A549 (cell line): ENCODE results near the gene ENTR1. TPM values are rescaled to one million over a fixed set of nuclear protein-coding genes. Genes with fewer than 3 reads are reported as not detected.

ENCODE experiments used
- ATAC-seq, 2 experiments: fragments of 200-7000 bp in 1 of 2; fragments of >200 bp in 1 of 2; cut with Nextera tagmentation in 1 of 2; cut with Tn5 transposase in 1 of 2; 3 replicates each; pipeline versions ENCODE4 v1.8.0 to v1.9.1; 2018 to 2020; ENCODE audit warnings: mild to moderate bottlenecking in 1 of 2, moderate library complexity in 1 of 2
- CTCF ChIA-PET: fragments of 300-600 bp; sonication (Branson Sonifier 250); formaldehyde crosslinking; extraction: SDS; loops from one replicate; lab custom pipeline; 2021; ENCODE audit warnings: antibody characterized with exemption, inconsistent platforms; lab: Yijun Ruan, JAX
- POLR2A ChIA-PET: fragments of 350-600 bp; formaldehyde crosslinking; extraction: SDS; loops from one replicate; lab custom pipeline; 2021; ENCODE audit warnings: antibody characterized with exemption, inconsistent platforms; lab: Yijun Ruan, JAX
- DNase-seq, 2 experiments: peaks; one replicate each; pipeline versions ENCODE4 v3.0.0 to v3.0.0-alpha.2; 2011 to 2016; ENCODE audit warnings: low read depth in 1 of 2, low spot score in 1 of 2
- FAIRE-seq: peaks from 2 replicates; lab custom pipeline; 2011; peaks lifted over from hg19 to GRCh38; lab: Jason Lieb, UNC
- H3K27ac ChIP-seq, 2 experiments: fragments of >200 bp; sonication (Bioruptor Twin); formaldehyde crosslinking; 3 replicates each; pipeline ENCODE4 v1.5.1; 2016 to 2017
- H3K4me1 ChIP-seq: fragments of >200 bp; sonication (Bioruptor Twin); formaldehyde crosslinking; 3 replicates; pipeline ENCODE4 v1.6.1; 2016
- H3K4me2 ChIP-seq: fragments of >200 bp; sonication (Bioruptor Twin); formaldehyde crosslinking; 3 replicates; pipeline ENCODE4 v1.6.1; 2016
- H3K4me3 ChIP-seq: fragments of >200 bp; sonication (Bioruptor Twin); formaldehyde crosslinking; 3 replicates; pipeline ENCODE4 v1.5.1; 2016
- H3K9me3 ChIP-seq: fragments of >200 bp; sonication (Bioruptor Twin); formaldehyde crosslinking; 3 replicates; pipeline ENCODE4 v1.6.1; 2016
- ATOH8 ChIP-seq: fragments of 250-450 bp; sonication (Bioruptor Pico); IDR thresholded peaks from 2 replicates; pipeline ENCODE4 v1.5.0; 2020; ENCODE audit warnings: low read depth, mild to moderate bottlenecking, moderate library complexity
- CEBPB ChIP-seq, 2 experiments: fragments of >200 bp in 1 of 2; sonication (Bioruptor Twin) in 1 of 2; formaldehyde crosslinking in 1 of 2; IDR thresholded peaks; 2 replicates each; pipeline ENCODE4 v1.6.1; 2012 to 2016
- CHD2 ChIP-seq: fragments of 150-350 bp; IDR thresholded peaks from 2 replicates; pipeline ENCODE4 v1.6.1; 2014; ENCODE audit warnings: low read length; ENCODE audit not compliant: partially characterized antibody
- EP300 ChIP-seq, 2 experiments: fragments of >200 bp; sonication (Bioruptor Twin); formaldehyde crosslinking; IDR thresholded peaks; 2 replicates in 1 of 2; 3 replicates in 1 of 2; pipeline ENCODE4 v1.6.1; 2016 to 2017
- ESRRA ChIP-seq: fragments of 150-350 bp; IDR thresholded peaks from 2 replicates; pipeline ENCODE4 v1.6.1; 2014; ENCODE audit warnings: mild to moderate bottlenecking, low read length, borderline replicate concordance
- FOSL2 ChIP-seq, 2 experiments: fragments of 450-650 bp in 1 of 2; fragments of >200 bp in 1 of 2; sonication (Bioruptor Twin) in 1 of 2; formaldehyde crosslinking; IDR thresholded peaks; 2 replicates each; pipeline versions ENCODE4 v1.5.0 to v1.6.1; 2016 to 2020; ENCODE audit warnings: mild to moderate bottlenecking in 1 of 2, moderate library complexity in 1 of 2
- HES2 ChIP-seq: fragments of >200 bp; sonication (Bioruptor Twin); formaldehyde crosslinking; IDR thresholded peaks from 2 replicates; pipeline ENCODE4 v1.6.1; 2016
- HEYL ChIP-seq: fragments of 250-450 bp; sonication (Bioruptor Pico); IDR thresholded peaks from 2 replicates; pipeline ENCODE4 v1.8.0; 2021; ENCODE audit warnings: mild to moderate bottlenecking, moderate library complexity
- HMGXB4 ChIP-seq: fragments of 250-450 bp; sonication (Bioruptor Pico); IDR thresholded peaks from 2 replicates; pipeline ENCODE4 v1.5.0; 2021; ENCODE audit warnings: mild to moderate bottlenecking, moderate library complexity, borderline replicate concordance
- HOXB5 ChIP-seq: fragments of 250-450 bp; sonication (Bioruptor Pico); IDR thresholded peaks from 2 replicates; pipeline ENCODE4 v1.5.0; 2020; ENCODE audit warnings: mild to moderate bottlenecking, moderate library complexity
- JUN ChIP-seq, 2 experiments: fragments of >200 bp; sonication (Bioruptor Twin); formaldehyde crosslinking; IDR thresholded peaks; 2 replicates in 1 of 2; 3 replicates in 1 of 2; pipeline ENCODE4 v1.6.1; 2016 to 2017
- NFE2L2 ChIP-seq: fragments of 150-350 bp; conservative IDR thresholded peaks from 2 replicates; pipeline ENCODE4 v1.6.1; 2014; ENCODE audit warnings: low read length
- NR3C1 ChIP-seq: fragments of >200 bp; sonication (Bioruptor Twin); formaldehyde crosslinking; IDR thresholded peaks from 3 replicates; pipeline ENCODE4 v1.6.1; 2017
- PBX3 ChIP-seq: IDR thresholded peaks from 2 replicates; pipeline ENCODE4 v1.6.1; 2012
- POLR2AphosphoS2 ChIP-seq: conservative IDR thresholded peaks from 2 replicates; pipeline ENCODE4 v1.6.1; 2012; ENCODE audit warnings: low read length, improper control_type of control experiment, inconsistent platforms
- RCOR1 ChIP-seq: fragments of 150-350 bp; IDR thresholded peaks from 2 replicates; pipeline ENCODE4 v1.6.1; 2014; ENCODE audit warnings: antibody characterized with exemption, low read length, low read depth
- SMC3 ChIP-seq: fragments of >200 bp; sonication (Bioruptor Twin); formaldehyde crosslinking; IDR thresholded peaks from 3 replicates; pipeline ENCODE4 v1.6.1; 2018; ENCODE audit warnings: inconsistent platforms
- SREBF2 ChIP-seq: fragments of 450-650 bp; IDR thresholded peaks from 2 replicates; pipeline ENCODE4 v1.6.1; 2014; ENCODE audit warnings: mild to moderate bottlenecking, moderate library complexity
- TP53 ChIP-seq: fragments of 250-450 bp; sonication (Bioruptor Pico); IDR thresholded peaks from 2 replicates; pipeline ENCODE4 v1.5.0; 2021; ENCODE audit warnings: mild to moderate bottlenecking, moderate library complexity
- USF2 ChIP-seq: fragments of 450-650 bp; IDR thresholded peaks from 2 replicates; pipeline ENCODE4 v1.6.1; 2014; ENCODE audit warnings: antibody characterized with exemption
- ZC3H11A ChIP-seq: fragments of 450-650 bp; IDR thresholded peaks from 2 replicates; pipeline ENCODE4 v1.6.1; 2014; ENCODE audit warnings: antibody characterized with exemption, mild to moderate bottlenecking
- ZNF302 ChIP-seq: fragments of 250-450 bp; sonication (Bioruptor Pico); IDR thresholded peaks from 2 replicates; pipeline ENCODE4 v1.9.0; 2021; ENCODE audit warnings: inconsistent platforms, mild to moderate bottlenecking, moderate library complexity
- ZSCAN20 ChIP-seq: fragments of 250-450 bp; sonication (Bioruptor Pico); IDR thresholded peaks from 2 replicates; pipeline ENCODE4 v1.8.0; 2022; ENCODE audit warnings: mild to moderate bottlenecking, moderate library complexity
- WGBS: methylation state at CpG from one replicate; pipeline ENCODE4 v1.1.6; 2017; ENCODE audit errors: missing lambda C conversion rate; 5-methylcytosine and 5-hydroxymethylcytosine counted together
- polyA plus RNA-seq, 4 experiments: library from polyadenylated mRNA; depleted of rRNA in 3 of 4; stranded (reverse); fragments of >200 nt; fragmentation: RNase III in 1 of 4; extraction: RNeasy Plus Mini Kit Qiagen cat#74134 plus additional on column Dnase treatment in 1 of 4; gene quantifications; 2 replicates in 3 of 4; 3 replicates in 1 of 4; pipeline ENCODE4 v1.2.3, GENCODE V29; 2011 to 2017

Gene ENTR1
- polyA plus RNA-seq, 2 of the 4 experiments (the other 2 are of a cell fraction): 63.8 to 75.8 TPM

- H3K9me3 ChIP-seq: no peaks in the 10 kb centered on the region
- WGBS: 96% methylated on average over 24 of the region's 26 CpGs
- no peak for TF ChIP-seq NFE2L2
- TF ChIP-seq PBX3: no peak
- TF ChIP-seq HOXB5 (CRISPR knock-in tag): no peak
- TF ChIP-seq CEBPB (IDR thresholded peaks at IDR 0.05): no peak
- TF ChIP-seq JUN (IDR thresholded peaks at IDR 0.05): no peak
- TF ChIP-seq SMC3: no peak
- no peak for TF ChIP-seq SREBF2
- no peak for TF ChIP-seq RCOR1
- no peak for TF ChIP-seq NR3C1
- TF ChIP-seq HES2: no peak
- TF ChIP-seq FOSL2 (IDR thresholded peaks at IDR 0.05): no peak
- no peak for TF ChIP-seq FOSL2 (CRISPR knock-in tag; IDR thresholded peaks at IDR 0.05)
- no peak for TF ChIP-seq POLR2AphosphoS2
- no peak for TF ChIP-seq ZNF302 (CRISPR knock-in tag)
- TF ChIP-seq ESRRA: no peak
- TF ChIP-seq, all 56 proteins: peak for 0
- ChIA-PET POLR2A (no interaction called here), CTCF (interaction anchor here (1.2 to 1.9 kb wide), 5 partner anchors 13 to 199 kb away, joined by 3 to 9 read pairs (median 3); no protein-coding TSS in a partner anchor)
- Histone ChIP-seq H3K4me1 (peaks cover 6% of the 10 kb centered on the region), H3K27ac (no peak overlapping the region), H3K4me3 (no peak overlapping the region), H3K4me2 (no peak overlapping the region)
- FAIRE-seq: no peak
- no peak for DNase-seq
- no peak for ATAC-seq
Measured at GRCh38 chr9:136432591-136432990, 22.2 kb upstream of the ENTR1 start.

- Histone ChIP-seq H3K9me3 (no peaks in the 10 kb centered on the region), H3K4me2 (no peak overlapping the region), H3K4me1 (no peaks in the 10 kb centered on the region; the same call in 2 of the 3 replicates), H3K4me3 (no peak overlapping the region), H3K27ac (no peak overlapping the region)
- no peak for DNase-seq
- no peak for FAIRE-seq
- ATAC-seq: no peak
- ChIA-PET POLR2A (no interaction called here), CTCF (no interaction called here)
- TF ChIP-seq TP53 (CRISPR knock-in tag) (no peak), HEYL (no peak), ATOH8 (CRISPR knock-in tag) (no peak), HMGXB4 (no peak), CHD2 (no peak), ZSCAN20 (no peak), USF2 (no peak), HOXB5 (CRISPR knock-in tag) (no peak), CEBPB (IDR thresholded peaks at IDR 0.05) (no peak), ZC3H11A (no peak), EP300 (IDR thresholded peaks at IDR 0.05) (no peak)
- 96% methylated on average over 23 of the region's 36 CpGs for WGBS
Measured at GRCh38 chr9:136431782-136432350, 21.5 kb upstream of the ENTR1 start.
